WERI-Rb-1 (cell line): ENCODE measurements around the gene SETD3.

ENCODE experiments used
- DNase-seq: peaks from one replicate; pipeline ENCODE4 v3.0.0-alpha.2; 2020
- H3K27ac ChIP-seq: fragments of 250-450 bp; sonication (Bioruptor Pico); 2 replicates; pipeline ENCODE4 v1.5.1; 2020; ENCODE audit warnings: mild to moderate bottlenecking, moderate library complexity
- H3K27me3 ChIP-seq: fragments of 250-450 bp; sonication (Bioruptor Pico); 2 replicates; pipeline ENCODE4 v1.5.1; 2021; ENCODE audit warnings: mild to moderate bottlenecking, low read depth, moderate library complexity; ENCODE audit not compliant: insufficient read depth, severe bottlenecking
- H3K36me3 ChIP-seq: fragments of 250-450 bp; sonication (Bioruptor Pico); 2 replicates; pipeline ENCODE4 v1.5.1; 2020; ENCODE audit warnings: mild to moderate bottlenecking, moderate library complexity
- H3K4me3 ChIP-seq: 2 replicates; pipeline ENCODE4 v1.5.1; 2011; ENCODE audit warnings: low read depth, mild to moderate bottlenecking, control low read depth, low read length
- H3K9me3 ChIP-seq: fragments of 250-450 bp; sonication (Bioruptor Pico); 2 replicates; pipeline ENCODE4 v1.5.1; 2021; ENCODE audit warnings: mild to moderate bottlenecking, moderate library complexity; ENCODE audit not compliant: severe bottlenecking
- CTCF ChIP-seq: IDR thresholded peaks from 2 replicates; pipeline ENCODE4 v1.5.1; 2011; ENCODE audit warnings: low read depth, mild to moderate bottlenecking, control low read depth, inconsistent platforms, low read length

SETD3 gene

GRCh38 chr14:99524804-99525698 is 44.4 kb upstream of the SETD3 start:
- peak; percentile 69 for DNase-seq
- Histone ChIP-seq H3K27me3 (no peaks in the 10 kb centered on the region), H3K4me3 (no peak overlapping the region), H3K36me3 (peaks cover 25% of the 10 kb centered on the region), H3K9me3 (no peaks in the 10 kb centered on the region), H3K27ac (peak overlapping the region; percentile 32)
- TF ChIP-seq CTCF = peak; percentile 58

- Histone ChIP-seq H3K9me3 (no peaks in the 10 kb centered on the region), H3K27ac (peak overlapping the region; percentile 32)
- DNase-seq = no peak
Measured at GRCh38 chr14:99524091-99524661, 43.5 kb upstream of the SETD3 start.

GRCh38 chr14:99523704-99524055 is 43.0 kb upstream of the SETD3 start:
- no peak overlapping the region for H3K4me3 ChIP-seq
- peaks cover 27% of the 10 kb centered on the region for H3K36me3 ChIP-seq
- no peaks in the 10 kb centered on the region for H3K27me3 ChIP-seq
- DNase-seq = no peak
- no peak for TF ChIP-seq CTCF
- H3K9me3 ChIP-seq = no peaks in the 10 kb centered on the region
- H3K27ac ChIP-seq = no peak overlapping the region

More at GRCh38 chr14:99524091-99524661, 43.5 kb upstream of the SETD3 start:
- H3K4me3 ChIP-seq = no peak overlapping the region
- peaks cover 29% of the 10 kb centered on the region for H3K36me3 ChIP-seq
- no peaks in the 10 kb centered on the region for H3K27me3 ChIP-seq
- TF ChIP-seq CTCF = no peak

- Histone ChIP-seq H3K36me3 (peaks cover 32% of the 10 kb centered on the region), H3K4me3 (no peak overlapping the region), H3K27me3 (no peaks in the 10 kb centered on the region), H3K27ac (peak overlapping the region; percentile 44), H3K9me3 (no peaks in the 10 kb centered on the region)
- no peak for DNase-seq
- TF ChIP-seq CTCF = no peak
Measured at GRCh38 chr14:99522934-99523703, 42.5 kb upstream of the SETD3 start.

DNA sequence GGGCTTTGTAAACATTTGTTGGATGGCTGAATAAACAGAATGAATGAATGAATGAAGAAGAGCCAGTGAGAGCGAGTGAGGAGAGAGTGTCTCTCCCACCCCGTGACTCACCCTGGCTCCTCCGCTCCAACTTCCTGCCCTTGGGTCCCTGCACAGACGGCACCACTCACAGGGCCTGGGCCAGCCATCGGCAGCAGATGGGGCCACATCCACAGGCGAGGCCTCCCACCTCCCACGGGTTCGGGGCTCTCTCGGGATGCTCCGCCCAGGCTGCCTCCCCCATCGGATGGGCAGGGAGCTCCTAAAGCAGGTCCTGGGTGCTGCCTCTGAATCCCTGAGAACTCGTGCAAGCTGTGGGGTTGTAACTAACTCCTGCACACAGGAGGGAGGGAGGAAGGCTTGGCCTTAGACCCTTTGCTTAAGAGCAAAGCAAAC is 41.8 kb upstream of the SETD3 start:
- peak; percentile 18; the same call in 1 of the 2 replicates for TF ChIP-seq CTCF
- H3K27me3 ChIP-seq = no peaks in the 10 kb centered on the region
- peak; percentile 72 for DNase-seq
- H3K4me3 ChIP-seq = no peak overlapping the region
- peaks cover 33% of the 10 kb centered on the region for H3K36me3 ChIP-seq
- no peaks in the 10 kb centered on the region for H3K9me3 ChIP-seq
- H3K27ac ChIP-seq = peak overlapping the region; percentile 44
